Measurements from ENCODE around the gene TNRC6B.

DNA sequence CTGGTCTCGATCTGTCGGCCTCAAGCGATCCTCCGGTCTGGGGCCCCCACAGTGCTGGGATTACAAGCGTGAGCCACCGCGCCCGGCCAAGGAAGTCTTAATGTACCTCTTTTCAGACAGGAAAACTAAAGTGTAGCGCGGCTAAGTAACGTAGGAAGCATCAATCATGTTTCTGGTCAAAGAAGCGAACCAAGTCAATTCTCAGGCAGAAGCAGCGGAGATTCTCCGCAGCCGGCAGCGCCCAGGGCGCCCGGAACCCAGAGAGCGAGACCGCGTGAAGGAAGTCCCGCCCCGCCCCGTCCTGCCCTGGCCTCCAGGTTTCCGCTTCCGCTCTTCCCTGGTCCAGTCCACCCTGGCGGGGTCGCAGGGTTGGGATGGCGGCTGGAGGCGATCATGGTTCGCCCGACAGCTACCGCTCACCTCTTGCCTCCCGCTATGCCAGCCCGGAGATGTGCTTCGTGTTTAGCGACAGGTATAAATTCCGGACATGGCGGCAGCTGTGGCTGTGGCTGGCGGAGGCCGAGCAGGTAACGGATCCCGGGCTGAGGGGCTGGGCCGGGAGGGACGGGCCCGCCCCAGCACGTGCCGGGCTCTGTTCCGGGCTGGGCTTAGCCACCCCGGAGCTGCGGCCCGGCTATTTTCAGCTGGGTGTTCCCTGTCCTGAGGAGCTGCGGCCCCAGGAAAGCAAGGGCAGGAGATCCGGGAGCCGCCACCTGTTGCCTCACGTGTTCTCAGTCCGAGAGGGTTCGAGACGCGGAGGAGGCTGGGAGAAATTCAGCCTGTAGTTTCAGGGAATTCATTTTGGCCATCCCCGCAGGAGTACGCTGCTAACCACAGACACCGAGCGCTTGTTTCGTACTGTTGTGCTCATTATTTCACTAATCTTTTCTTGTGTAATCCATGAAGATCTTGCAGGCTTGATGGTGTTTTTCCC, 168.7 kb downstream of the TNRC6B start, which contains the start of gene ADSL:
- TF ChIP-seq, protein P1, sequence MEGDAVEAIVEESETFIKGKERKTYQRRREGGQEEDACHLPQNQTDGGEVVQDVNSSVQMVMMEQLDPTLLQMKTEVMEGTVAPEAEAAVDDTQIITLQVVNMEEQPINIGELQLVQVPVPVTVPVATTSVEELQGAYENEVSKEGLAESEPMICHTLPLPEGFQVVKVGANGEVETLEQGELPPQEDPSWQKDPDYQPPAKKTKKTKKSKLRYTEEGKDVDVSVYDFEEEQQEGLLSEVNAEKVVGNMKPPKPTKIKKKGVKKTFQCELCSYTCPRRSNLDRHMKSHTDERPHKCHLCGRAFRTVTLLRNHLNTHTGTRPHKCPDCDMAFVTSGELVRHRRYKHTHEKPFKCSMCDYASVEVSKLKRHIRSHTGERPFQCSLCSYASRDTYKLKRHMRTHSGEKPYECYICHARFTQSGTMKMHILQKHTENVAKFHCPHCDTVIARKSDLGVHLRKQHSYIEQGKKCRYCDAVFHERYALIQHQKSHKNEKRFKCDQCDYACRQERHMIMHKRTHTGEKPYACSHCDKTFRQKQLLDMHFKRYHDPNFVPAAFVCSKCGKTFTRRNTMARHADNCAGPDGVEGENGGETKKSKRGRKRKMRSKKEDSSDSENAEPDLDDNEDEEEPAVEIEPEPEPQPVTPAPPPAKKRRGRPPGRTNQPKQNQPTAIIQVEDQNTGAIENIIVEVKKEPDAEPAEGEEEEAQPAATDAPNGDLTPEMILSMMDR (conservative IDR thresholded peaks at IDR 0.05; ENCODE audit: low read depth in 2 of 2), result no peak
- no peak for TF ChIP-seq EZH2phosphoT487 (IDR thresholded peaks at IDR 0.05; ENCODE audit: unreplicated experiment)
- peak; percentile 100 for TF ChIP-seq POLR2AphosphoS5 (IDR thresholded peaks at IDR 0.05; ENCODE audit: low read depth)
- TF ChIP-seq EZH2 (IDR thresholded peaks at IDR 0.05; ENCODE audit: low read depth, unreplicated experiment), result no peak
- TF ChIP-seq STAT1 (IDR thresholded peaks at IDR 0.05; ENCODE audit: unreplicated experiment), result no peak
- no peak for TF ChIP-seq ZNF462 (CRISPR knock-in tag; IDR thresholded peaks at IDR 0.05)
- 0 out of 2 replicates have a peak, but pooled peaks have one; percentile 19 for TF ChIP-seq CREB1 (CRISPR knock-in tag; IDR thresholded peaks at IDR 0.05; ENCODE audit: low read depth)
- peak; percentile 4 for TF ChIP-seq REST (IDR thresholded peaks at IDR 0.05; ENCODE audit: unreplicated experiment)

Measured in GM23338 (cell line).